ENCODE results near the gene KLK2. TPM values are rescaled to one million over a fixed set of nuclear protein-coding genes. Genes with fewer than 3 reads are reported as not detected.

KLK2 gene
- total RNA-seq, 1 experiment from 2014 or later, result not detected

- no peaks in the 10 kb centered on the region for H3K9me2 ChIP-seq (replicated peaks; ENCODE audit: low read length)
- no peak for ATAC-seq
- CTCF ChIA-PET, result interaction anchor here (0.6 kb wide), 1 partner anchor 82 kb away, joined by 3 read pairs; no protein-coding TSS in a partner anchor
- no peaks in the 10 kb centered on the region for H3K36me3 ChIP-seq (ENCODE audit: low read depth, low read length)
- no peak overlapping the region for H3K4me3 ChIP-seq (ENCODE audit: low read length)
- H3K27me3 ChIP-seq (ENCODE audit: low read length), result peaks cover 81% of the 10 kb centered on the region
- no peaks in the 10 kb centered on the region for H3F3A ChIP-seq (ENCODE audit: low read length, unreplicated experiment)
- DNase-seq, result no peak
- H2AFZ ChIP-seq (ENCODE audit: low read length), result no peak overlapping the region
- peaks cover 6% of the 10 kb centered on the region; the same call in 1 of the 2 replicates for H3K9me3 ChIP-seq (ENCODE audit: low read length)
- no peaks in the 10 kb centered on the region for H3K79me2 ChIP-seq (ENCODE audit: low read length)
- no peak overlapping the region for H3K9ac ChIP-seq (ENCODE audit: low read length)
- intact Hi-C loops (cut with micrococcal nuclease), result no loop called here
- BruUV-seq (replicated peaks), result no TSS peak
- no peaks in the 10 kb centered on the region for H4K20me1 ChIP-seq (ENCODE audit: low read length)
- H3K4me2 ChIP-seq (ENCODE audit: low read length), result no peak overlapping the region
- POLR2A ChIA-PET (ENCODE audit: unreplicated experiment), result interaction anchor here (0.6 to 0.7 kb wide), 2 partner anchors 44 to 329 kb away, joined by 3 to 7 read pairs; partner anchors contain the start of gene JOSD2
- TF ChIP-seq EZH2phosphoT487 (IDR thresholded peaks at IDR 0.05; ENCODE audit: borderline replicate concordance, low read length) (no peak), CTCF (conservative IDR thresholded peaks at IDR 0.05; ENCODE audit: low read depth, low read length) (no peak), EZH2 (IDR thresholded peaks at IDR 0.05; ENCODE audit: low read length, unreplicated experiment) (no peak)
- H3K27ac ChIP-seq (ENCODE audit: low read length), result no peak overlapping the region
- peaks cover 3% of the 10 kb centered on the region; the same call in 1 of the 2 replicates for H3K4me1 ChIP-seq (ENCODE audit: insufficient read depth, low read length)
These were observed 33.3 kb upstream of the KLK2 start for GRCh38 chr19:50839712-50840655.

- Histone ChIP-seq H3K4me2 (ENCODE audit: low read length) (no peak overlapping the region), H3K36me3 (ENCODE audit: low read depth, low read length) (no peaks in the 10 kb centered on the region), H3K27me3 (ENCODE audit: low read length) (peaks cover 78% of the 10 kb centered on the region), H3K9me3 (ENCODE audit: low read length) (peaks cover 6% of the 10 kb centered on the region; the same call in 1 of the 2 replicates), H3K9ac (ENCODE audit: low read length) (no peak overlapping the region), H3K4me1 (ENCODE audit: insufficient read depth, low read length) (no peaks in the 10 kb centered on the region), H3K27ac (ENCODE audit: low read length) (no peak overlapping the region), H3K4me3 (ENCODE audit: low read length) (no peak overlapping the region), H4K20me1 (ENCODE audit: low read length) (no peaks in the 10 kb centered on the region), H2AFZ (ENCODE audit: low read length) (no peak overlapping the region), H3F3A (ENCODE audit: low read length, unreplicated experiment) (no peaks in the 10 kb centered on the region), H3K79me2 (ENCODE audit: low read length) (no peaks in the 10 kb centered on the region), H3K9me2 (replicated peaks; ENCODE audit: low read length) (no peaks in the 10 kb centered on the region)
- CTCF ChIA-PET, result no interaction called here
- no TSS peak for BruUV-seq (replicated peaks)
- intact Hi-C loops (cut with micrococcal nuclease), result no loop called here
- DNase-seq (no peak), ATAC-seq (no peak)
- POLR2A ChIA-PET (ENCODE audit: unreplicated experiment), result no interaction called here
- TF ChIP-seq EZH2phosphoT487 (IDR thresholded peaks at IDR 0.05; ENCODE audit: borderline replicate concordance, low read length) (no peak), CTCF (conservative IDR thresholded peaks at IDR 0.05; ENCODE audit: low read depth, low read length) (no peak), EZH2 (IDR thresholded peaks at IDR 0.05; ENCODE audit: low read length, unreplicated experiment) (no peak)
These were observed 31.1 kb upstream of the KLK2 start for GRCh38 chr19:50842130-50842529.

- Histone ChIP-seq H3K9ac (ENCODE audit: low read length) (no peak overlapping the region), H3F3A (ENCODE audit: low read length, unreplicated experiment) (no peaks in the 10 kb centered on the region), H3K4me1 (ENCODE audit: insufficient read depth, low read length) (no peaks in the 10 kb centered on the region), H4K20me1 (ENCODE audit: low read length) (no peaks in the 10 kb centered on the region), H3K4me3 (ENCODE audit: low read length) (no peak overlapping the region), H3K9me3 (ENCODE audit: low read length) (peaks cover 6% of the 10 kb centered on the region; the same call in 1 of the 2 replicates), H2AFZ (ENCODE audit: low read length) (no peak overlapping the region), H3K4me2 (ENCODE audit: low read length) (no peak overlapping the region), H3K36me3 (ENCODE audit: low read depth, low read length) (no peaks in the 10 kb centered on the region), H3K27me3 (ENCODE audit: low read length) (peaks cover 73% of the 10 kb centered on the region), H3K27ac (ENCODE audit: low read length) (no peak overlapping the region), H3K9me2 (replicated peaks; ENCODE audit: low read length) (no peaks in the 10 kb centered on the region), H3K79me2 (ENCODE audit: low read length) (no peaks in the 10 kb centered on the region)
- no peak for ATAC-seq
- no TSS peak for BruUV-seq (replicated peaks)
- no peak for DNase-seq
- intact Hi-C loops (cut with micrococcal nuclease), result no loop called here
- POLR2A ChIA-PET (ENCODE audit: unreplicated experiment), result no interaction called here
- no peak for TF ChIP-seq EZH2phosphoT487 (IDR thresholded peaks at IDR 0.05; ENCODE audit: borderline replicate concordance, low read length)
- CTCF ChIA-PET, result no interaction called here
These were observed 30.0 kb upstream of the KLK2 start for GRCh38 chr19:50843205-50843604.
